Coronary artery (tissue), 2 donors: ENCODE results near the gene NEAT1.
A peak's percentile ranks its signal among the peaks of the same experiment; 100 is the strongest.
"Not testable (repeated sequence)": the region's sequence is repeated elsewhere in the genome, so short reads cannot be mapped to it uniquely, and the experiment has no call there.

Source experiments
- DNase-seq: peaks from one replicate; pipeline ENCODE4 v3.0.0-alpha.2; 2017; ENCODE audit warnings: low spot score
- H3K27ac ChIP-seq, 2 donors: fragments of 200-600 bp; sonication (generic); one replicate each; pipeline ENCODE4 v1.5.1; 2016 to 2019
- H3K4me3 ChIP-seq: fragments of 200-600 bp; sonication (generic); 2 replicates; pipeline ENCODE4 v1.5.1; 2016; ENCODE audit warnings: mild to moderate bottlenecking, moderate library complexity
- CTCF ChIP-seq: fragments of 200-600 bp; sonication (generic); IDR thresholded peaks from one replicate; pipeline ENCODE4 v1.5.1; 2019; ENCODE audit warnings: antibody characterized with exemption

Gene NEAT1

GRCh38 chr11:65448418-65449105 lies 26.0 kb downstream of the NEAT1 start:
- TF ChIP-seq CTCF, result no peak
- no peak overlapping the region for H3K4me3 ChIP-seq
- DNase-seq, result peak; percentile 82
- H3K27ac ChIP-seq, result peak overlapping the region; percentile 28 to 82

- not testable (repeated sequence) for H3K4me3 ChIP-seq, H3K27ac ChIP-seq, DNase-seq
Observed at GRCh38 chr11:65451301-65451700, 28.7 kb downstream of the NEAT1 start.

DNA sequence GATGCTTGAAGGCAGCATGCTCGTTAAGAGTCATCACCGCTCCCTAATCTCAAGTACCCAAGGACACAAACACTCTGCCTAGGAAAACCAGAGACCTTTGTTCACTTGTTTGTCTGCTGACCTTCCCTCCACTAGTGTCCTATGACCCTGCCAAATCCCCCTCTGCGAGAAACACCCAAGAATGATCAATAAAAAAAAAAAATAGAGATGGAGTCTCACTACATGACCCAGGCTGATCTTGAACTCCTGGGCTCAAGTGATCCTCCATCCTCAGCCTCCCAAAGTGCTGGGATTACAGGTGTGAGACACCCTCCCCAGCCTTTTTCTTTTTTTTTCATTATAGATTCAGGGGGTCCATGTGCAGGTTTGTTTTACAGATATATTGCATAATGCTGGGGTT lies 29.7 kb downstream of the NEAT1 start:
- not testable (repeated sequence) for DNase-seq

DNA sequence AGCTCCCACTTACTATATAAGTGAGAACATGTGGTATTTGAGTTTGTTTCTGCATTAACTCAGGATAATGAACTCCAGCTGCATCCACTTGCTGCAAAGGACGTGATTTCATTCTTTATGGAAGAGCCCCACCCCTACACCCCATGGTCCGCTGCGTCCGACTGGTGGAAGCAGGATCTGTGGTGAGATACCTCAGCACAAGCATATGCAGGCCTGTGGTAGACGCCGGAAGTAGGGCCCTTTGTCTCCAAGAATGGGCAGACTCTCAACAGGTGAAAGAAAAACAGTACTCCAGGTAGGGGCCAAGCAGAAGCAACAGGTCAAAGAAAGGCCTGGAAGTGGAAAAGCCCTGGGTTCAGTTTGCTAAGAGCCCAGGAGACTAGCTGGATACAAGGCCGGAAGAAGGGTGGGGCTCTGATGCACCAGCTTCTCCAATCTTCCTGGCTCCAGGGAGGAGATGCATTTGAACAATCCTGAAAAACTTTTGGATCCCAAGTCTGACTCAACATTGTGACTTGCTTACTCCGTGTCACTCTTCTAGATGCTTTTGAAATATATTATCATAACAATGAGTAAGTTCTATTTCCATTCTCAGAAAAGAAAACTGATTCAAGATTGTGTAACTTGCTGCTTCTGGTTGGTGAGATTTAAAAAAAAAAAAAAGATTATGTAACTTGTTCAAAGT lies 30.4 kb downstream of the NEAT1 start:
- Histone ChIP-seq H3K27ac (peak overlapping the region; percentile 88 to 94), H3K4me3 (no peak overlapping the region)
- peak; percentile 77 for DNase-seq
- TF ChIP-seq CTCF, result no peak

More for the DNA sequence above, 29.7 kb downstream of the NEAT1 start:
- H3K4me3 ChIP-seq, result not testable (repeated sequence)
- H3K27ac ChIP-seq, result peak overlapping the region in 1 of 2 donors; percentile 68

DNA sequence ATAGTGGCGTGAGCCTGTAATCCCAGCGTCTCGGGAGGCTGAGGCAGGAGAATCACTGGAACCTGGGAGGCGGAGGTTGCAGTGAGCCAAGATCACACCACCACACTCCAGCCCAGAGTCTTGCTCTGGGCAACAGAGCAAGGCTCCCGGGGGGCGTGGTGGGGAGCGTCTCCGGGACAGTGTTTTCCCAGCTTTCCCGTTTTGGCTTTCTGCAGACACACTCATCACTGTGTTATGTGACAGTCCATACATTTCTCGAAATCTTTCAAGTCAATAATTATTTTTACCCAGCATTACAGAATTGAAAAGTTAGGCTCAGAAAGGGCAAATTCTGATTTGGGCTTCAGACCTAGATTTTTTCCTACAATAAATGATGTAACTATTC lies 31.7 kb downstream of the NEAT1 start:
- Histone ChIP-seq H3K4me3 (peak overlapping the region; percentile 72), H3K27ac (peak overlapping the region; percentile 88 to 94)
- peak; percentile 76 for DNase-seq
- no peak for TF ChIP-seq CTCF

DNA sequence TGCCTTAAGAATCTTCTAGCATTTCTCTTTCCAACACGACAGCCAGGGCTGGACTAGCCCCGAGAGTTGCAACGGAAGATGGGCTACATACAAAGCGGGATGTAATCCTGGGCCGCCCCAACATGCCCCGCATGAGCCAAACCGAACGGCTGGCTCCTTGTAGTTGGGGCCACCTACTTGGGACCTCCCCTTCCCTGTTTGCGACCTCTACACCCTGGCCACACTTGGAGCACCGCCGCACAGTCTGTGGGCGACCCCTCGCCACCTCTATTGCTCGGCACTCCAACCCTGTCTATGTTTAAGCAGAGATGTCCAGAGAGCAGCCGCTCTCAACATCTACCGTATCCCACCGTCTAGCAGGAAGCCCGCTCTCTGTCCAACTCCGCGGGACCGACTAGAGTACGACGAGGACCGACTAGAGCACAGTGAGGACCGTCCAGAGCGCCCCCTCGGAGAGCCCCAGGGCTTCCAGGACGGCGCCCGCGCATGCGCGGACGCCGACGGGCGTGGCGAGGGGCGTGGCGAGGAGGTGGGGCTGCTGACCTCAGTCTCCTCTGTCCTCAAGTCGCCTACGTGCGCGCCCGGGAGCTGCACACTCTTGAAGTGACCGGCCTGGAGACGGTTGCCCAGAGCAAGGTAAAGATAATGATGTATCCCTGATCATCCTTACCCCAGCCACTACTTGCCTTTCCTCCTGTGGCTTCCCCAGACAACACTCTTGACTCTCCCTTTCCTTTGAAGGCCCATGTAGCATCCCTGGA lies 32.3 kb downstream of the NEAT1 start:
- peak overlapping the region; percentile 88 to 94 for H3K27ac ChIP-seq
- peak; percentile 92 for DNase-seq
- no peak for TF ChIP-seq CTCF
- H3K4me3 ChIP-seq, result peak overlapping the region; percentile 72

DNA sequence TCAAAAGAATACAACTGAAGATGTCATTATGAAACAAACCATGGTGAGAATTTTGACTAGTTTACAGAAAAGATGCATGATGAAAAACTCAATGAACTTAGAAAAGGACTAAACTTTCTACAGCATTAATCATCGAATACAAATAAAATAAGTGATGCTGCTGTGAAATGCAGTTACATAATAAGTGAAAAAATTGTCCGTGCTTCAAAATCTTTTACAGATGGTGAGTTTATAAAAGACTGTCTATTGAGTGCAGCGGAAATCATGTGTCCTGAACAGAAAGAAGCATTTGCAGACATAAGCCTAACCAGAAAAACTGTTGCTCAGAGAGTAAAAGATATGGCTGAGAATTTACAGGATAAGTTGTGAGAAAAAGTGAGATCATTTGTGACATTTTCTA lies 33.8 kb downstream of the NEAT1 start:
- Histone ChIP-seq H3K27ac (no peak overlapping the region), H3K4me3 (no peak overlapping the region)
- no peak for TF ChIP-seq CTCF
- DNase-seq, result no peak

DNA sequence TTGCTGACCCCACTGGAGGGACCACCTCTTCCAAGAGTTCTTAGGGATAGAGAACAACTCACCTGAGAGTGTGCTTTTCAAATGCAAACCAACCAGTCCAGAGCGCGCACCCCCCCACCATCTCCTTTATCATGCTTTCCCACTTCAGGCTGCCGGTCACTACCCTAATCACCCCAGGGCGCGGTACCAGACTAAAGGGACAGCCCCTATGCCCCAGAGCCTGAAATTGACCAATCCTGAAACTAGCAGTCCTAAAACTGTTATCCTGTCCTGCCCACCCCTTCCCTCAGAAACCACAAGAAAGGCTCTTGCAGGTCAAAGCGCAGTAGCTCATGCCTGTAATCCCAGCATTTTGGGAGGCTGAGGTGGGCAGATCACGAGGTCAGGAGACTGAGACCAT lies 37.0 kb downstream of the NEAT1 start:
- no peak for DNase-seq
- H3K27ac ChIP-seq, result no peak overlapping the region
- H3K4me3 ChIP-seq, result no peak overlapping the region
- TF ChIP-seq CTCF, result no peak

DNA sequence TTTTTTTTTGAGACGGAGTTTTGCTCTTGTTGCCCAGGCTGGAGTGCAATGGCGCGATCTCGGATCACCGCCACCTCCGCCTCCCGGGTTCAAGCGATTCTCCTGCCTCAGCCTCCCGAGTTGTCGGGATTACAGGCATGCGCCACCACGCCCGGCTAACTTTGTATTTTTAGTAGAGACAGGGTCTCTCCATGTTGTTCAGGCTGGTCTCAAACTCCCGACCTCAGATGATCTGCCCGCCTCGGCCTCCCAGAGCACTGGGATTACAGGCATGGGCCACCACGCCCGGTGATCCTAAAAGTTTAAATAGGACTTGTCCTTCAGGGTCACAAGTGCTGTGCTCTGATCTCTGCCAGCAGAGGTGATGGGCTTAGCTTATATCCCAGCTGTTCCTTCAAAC lies 42.9 kb downstream of the NEAT1 start:
- DNase-seq, H3K4me3 ChIP-seq, H3K27ac ChIP-seq: not testable (repeated sequence)

GRCh38 chr11:65467306-65467705 lies 44.7 kb downstream of the NEAT1 start:
- DNase-seq, H3K4me3 ChIP-seq, H3K27ac ChIP-seq: not testable (repeated sequence)
